Hematopoietic multipotent progenitor cell treated with erythropoietin and hydrocortisone succinate and interleukin-3 and kit ligand, for 6 days (in vitro differentiated cells): ENCODE results near the gene MAP3K7.

Source experiments
- DNase-seq: peaks from one replicate; pipeline ENCODE4 v3.0.0-alpha.2; 2015

MAP3K7 gene

GRCh38 chr6:90586836-90587638 is at the start of gene MAP3K7:
Gene MAP3K7, minus strand, starts transcription at chr6:90587072. Its CDS starts 189 bp downstream, at chr6:90586883.
- DNase-seq: peak; percentile 98

GRCh38 chr6:90631046-90631445 is 44.2 kb upstream of the MAP3K7 start:
- no peak for DNase-seq

DNA sequence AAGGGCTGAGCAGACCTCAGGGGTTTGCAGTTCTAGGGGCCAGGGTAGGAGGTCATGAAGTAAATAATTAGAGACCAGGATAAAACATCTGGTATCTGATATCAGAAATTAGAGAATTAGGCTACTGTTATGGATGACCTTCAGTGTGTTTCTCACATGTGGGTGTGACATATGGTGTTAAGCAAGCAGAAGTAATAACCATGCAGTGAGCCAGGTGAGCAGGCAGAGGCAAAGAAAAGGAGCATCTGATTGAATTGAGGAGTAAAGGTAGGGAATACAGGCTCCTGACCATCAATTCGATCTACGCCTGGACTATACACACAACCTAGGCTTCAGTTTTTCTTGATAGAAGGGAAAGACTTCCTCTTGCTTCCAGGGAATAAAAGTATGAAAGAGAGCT is 34.7 kb upstream of the MAP3K7 start:
- DNase-seq: no peak

DNA sequence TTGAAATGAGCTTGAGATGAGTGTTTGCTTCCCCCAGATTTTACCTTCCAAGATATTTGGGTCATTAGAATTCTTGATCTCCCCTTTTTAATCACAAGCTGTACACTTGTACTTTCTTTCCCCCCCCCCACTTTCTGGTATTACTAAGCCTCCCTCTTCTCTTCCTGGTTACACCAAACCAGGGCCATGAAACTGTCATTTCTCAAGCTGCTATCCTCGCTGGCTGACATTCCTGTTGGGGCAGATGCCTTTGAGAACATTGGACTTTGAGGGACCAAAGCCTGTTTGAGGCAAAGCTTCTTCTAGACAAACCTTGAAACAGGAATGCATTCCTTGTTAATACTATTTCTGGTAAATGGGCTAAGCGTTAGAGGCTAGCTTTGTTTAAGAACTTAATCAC is 32.3 kb upstream of the MAP3K7 start:
- no peak for DNase-seq

DNA sequence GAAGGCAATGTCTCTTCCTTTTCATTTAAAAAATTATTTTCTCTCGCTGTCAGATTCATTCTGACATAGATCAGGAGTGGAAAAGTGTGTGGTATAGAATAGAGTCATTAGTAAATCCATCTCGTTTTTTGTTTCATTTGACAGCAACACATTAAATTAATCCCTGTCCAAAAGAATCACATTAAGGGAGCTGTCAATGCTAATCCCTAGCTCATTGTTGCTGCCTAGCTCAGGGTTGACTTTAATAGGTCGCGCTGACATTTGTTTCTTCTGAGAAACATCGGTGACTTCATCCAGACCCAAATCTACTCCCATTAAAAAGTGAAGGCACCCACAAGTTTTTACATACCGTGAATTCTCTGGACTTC is 25.4 kb upstream of the MAP3K7 start:
- DNase-seq: no peak

GRCh38 chr6:90611543-90612312 is 24.9 kb upstream of the MAP3K7 start:
- DNase-seq: no peak

- DNase-seq: peak; percentile 30
Observed at GRCh38 chr6:90610751-90611542, 24.1 kb upstream of the MAP3K7 start.

DNA sequence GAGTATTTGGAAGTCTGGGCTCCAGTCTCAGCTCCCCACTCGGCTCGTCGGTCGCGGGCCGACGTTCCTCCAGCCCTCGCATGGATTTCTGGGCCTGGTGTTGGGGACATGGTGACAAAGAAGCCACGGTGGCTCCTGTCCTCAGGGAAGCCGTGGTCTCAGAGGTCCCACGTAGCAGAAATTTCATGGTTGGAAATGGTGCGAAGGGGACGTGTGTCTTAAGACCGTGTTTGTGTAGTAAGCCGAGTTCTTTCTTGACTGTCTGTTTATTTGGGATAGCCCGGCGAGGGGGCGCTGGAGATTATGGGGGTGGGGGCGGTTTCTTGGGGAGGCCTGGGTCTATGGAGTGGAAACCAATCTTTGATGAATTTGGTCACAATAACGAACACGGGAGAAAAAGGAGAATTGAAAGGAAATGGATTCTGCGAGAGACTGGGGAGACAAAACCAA is 23.5 kb upstream of the MAP3K7 start:
- no peak for DNase-seq

DNA sequence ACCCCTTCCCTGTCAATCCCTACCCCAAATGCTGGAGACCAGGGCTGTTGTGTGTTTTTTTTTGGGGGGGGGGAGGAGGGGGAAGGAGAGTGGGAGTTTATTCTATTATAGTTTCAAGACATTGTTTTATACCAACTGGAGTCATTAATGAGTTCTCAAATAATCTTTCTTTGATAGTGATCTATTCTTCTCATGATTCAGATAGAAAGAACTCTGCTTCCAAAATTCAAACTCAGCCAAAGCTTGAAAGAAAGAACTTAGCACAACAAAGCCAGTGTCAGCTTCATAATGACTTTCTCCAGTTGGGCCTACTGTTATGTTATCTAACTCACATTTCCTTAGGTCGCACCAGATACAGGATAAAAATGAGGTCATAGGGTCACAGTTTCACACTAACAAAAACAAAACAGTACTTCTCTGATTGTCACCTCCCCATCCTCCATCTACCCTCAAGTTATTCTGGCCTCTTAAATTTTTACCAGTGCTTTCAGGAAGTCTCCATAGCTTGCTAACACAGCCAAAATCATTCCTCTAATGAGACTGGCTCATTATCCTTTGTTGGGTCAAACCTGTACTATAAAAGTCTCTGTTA is 19.0 kb upstream of the MAP3K7 start:
- no peak for DNase-seq

GRCh38 chr6:90604546-90604945 is 17.7 kb upstream of the MAP3K7 start:
- DNase-seq: no peak

- no peak for DNase-seq
Observed at GRCh38 chr6:90599151-90599550, 12.3 kb upstream of the MAP3K7 start.

DNA sequence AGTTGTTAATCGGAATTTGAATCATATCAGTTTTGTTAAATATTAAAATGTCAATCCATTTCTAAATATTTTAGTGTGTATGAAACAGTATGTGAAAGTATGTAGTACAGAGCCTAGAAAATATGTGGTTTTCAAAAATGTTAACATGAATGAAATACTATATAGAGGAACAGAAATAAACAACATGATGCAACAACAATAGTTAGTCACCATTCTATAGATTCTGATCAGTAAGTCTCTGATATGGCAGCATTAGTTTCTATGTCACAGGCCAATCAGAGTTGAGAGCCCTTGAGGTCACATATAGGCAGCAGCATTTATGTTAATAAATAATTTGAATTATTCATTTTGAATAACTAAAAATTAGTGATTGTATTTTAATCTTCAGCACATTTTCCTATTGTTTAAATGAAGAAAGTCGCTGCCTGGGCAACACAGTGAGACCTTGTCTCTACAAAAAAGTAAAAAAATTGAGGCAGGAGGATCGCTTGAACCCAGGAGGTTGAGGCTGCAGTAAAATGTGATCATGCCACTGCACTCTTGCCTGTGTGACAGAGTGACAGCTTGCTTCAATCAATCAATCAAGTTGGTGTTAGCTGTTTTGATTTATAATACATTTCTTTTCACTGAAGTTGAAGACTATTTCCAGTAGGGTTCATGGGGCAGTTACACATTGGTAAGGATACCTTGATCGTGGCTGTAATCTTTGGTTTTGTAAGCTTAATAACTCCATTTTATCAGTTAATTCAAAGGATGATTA is 11.5 kb upstream of the MAP3K7 start:
- DNase-seq: no peak

- DNase-seq: peak; percentile 43
Observed at GRCh38 chr6:90596967-90597539, 10.2 kb upstream of the MAP3K7 start.

DNA sequence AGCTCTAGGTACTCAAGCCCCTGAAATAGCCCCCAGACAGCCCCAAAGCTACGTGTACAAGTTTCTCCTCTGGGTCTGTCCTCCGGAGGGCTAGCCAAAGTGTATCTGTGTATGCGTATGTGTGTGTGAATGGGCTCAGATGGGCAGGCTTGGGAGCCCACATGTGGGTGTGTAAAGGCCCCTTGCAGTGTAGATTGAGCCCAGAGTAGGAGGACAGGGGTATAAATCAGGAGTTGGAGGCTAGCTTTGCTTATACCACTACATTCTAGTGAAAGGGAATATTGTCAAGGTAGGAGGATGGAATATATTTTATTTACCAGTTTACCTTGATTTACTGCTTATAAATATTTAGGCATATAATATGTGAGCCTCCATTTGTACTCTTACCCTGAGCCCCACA is 9.0 kb upstream of the MAP3K7 start:
- DNase-seq: no peak

- peak; percentile 34 for DNase-seq
Observed at GRCh38 chr6:90586546-90586835, 381 bp downstream of the MAP3K7 start.

- peak; percentile 24 for DNase-seq
Observed at GRCh38 chr6:90584636-90585255, 2.1 kb downstream of the MAP3K7 start.

- no peak for DNase-seq
Observed at GRCh38 chr6:90583836-90584481, 2.9 kb downstream of the MAP3K7 start.

- DNase-seq: peak; percentile 23
Observed at GRCh38 chr6:90583179-90583835, 3.6 kb downstream of the MAP3K7 start.

GRCh38 chr6:90581146-90581545 is 5.7 kb downstream of the MAP3K7 start:
- DNase-seq: no peak

GRCh38 chr6:90578894-90579549 is 7.8 kb downstream of the MAP3K7 start:
- DNase-seq: no peak
